Measurements from ENCODE around the gene RPS6KB2.

- TF ChIP-seq, protein P1, sequence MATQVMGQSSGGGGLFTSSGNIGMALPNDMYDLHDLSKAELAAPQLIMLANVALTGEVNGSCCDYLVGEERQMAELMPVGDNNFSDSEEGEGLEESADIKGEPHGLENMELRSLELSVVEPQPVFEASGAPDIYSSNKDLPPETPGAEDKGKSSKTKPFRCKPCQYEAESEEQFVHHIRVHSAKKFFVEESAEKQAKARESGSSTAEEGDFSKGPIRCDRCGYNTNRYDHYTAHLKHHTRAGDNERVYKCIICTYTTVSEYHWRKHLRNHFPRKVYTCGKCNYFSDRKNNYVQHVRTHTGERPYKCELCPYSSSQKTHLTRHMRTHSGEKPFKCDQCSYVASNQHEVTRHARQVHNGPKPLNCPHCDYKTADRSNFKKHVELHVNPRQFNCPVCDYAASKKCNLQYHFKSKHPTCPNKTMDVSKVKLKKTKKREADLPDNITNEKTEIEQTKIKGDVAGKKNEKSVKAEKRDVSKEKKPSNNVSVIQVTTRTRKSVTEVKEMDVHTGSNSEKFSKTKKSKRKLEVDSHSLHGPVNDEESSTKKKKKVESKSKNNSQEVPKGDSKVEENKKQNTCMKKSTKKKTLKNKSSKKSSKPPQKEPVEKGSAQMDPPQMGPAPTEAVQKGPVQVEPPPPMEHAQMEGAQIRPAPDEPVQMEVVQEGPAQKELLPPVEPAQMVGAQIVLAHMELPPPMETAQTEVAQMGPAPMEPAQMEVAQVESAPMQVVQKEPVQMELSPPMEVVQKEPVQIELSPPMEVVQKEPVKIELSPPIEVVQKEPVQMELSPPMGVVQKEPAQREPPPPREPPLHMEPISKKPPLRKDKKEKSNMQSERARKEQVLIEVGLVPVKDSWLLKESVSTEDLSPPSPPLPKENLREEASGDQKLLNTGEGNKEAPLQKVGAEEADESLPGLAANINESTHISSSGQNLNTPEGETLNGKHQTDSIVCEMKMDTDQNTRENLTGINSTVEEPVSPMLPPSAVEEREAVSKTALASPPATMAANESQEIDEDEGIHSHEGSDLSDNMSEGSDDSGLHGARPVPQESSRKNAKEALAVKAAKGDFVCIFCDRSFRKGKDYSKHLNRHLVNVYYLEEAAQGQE (IDR thresholded peaks at IDR 0.05; ENCODE audit: insufficient read depth in 1 of 2, low read depth in 2 of 2, low read length in 2 of 2), result no peak
- no peak for TF ChIP-seq POLR2AphosphoS5 (IDR thresholded peaks at IDR 0.05; ENCODE audit: low read depth, low read length)
- no peak for TF ChIP-seq TAF1 (IDR thresholded peaks at IDR 0.05; ENCODE audit: borderline replicate concordance, insufficient read depth, low read length)
- TF ChIP-seq SIN3A (IDR thresholded peaks at IDR 0.05; ENCODE audit: borderline replicate concordance, insufficient read depth, low read length), result no peak
- TF ChIP-seq FOXP2 (optimal IDR thresholded peaks at IDR 0.05; ENCODE audit: borderline replicate concordance, extremely low read depth, extremely low read length, insufficient read depth), result no peak
Measured at GRCh38 chr11:67449116-67449844, 21.0 kb downstream of the RPS6KB2 start.
